WTC11 (cell line): ENCODE data around the gene MBOAT1. TPM values are rescaled to one million over a fixed set of nuclear protein-coding genes. Genes with fewer than 3 reads are reported as not detected.
"Not testable (repeated sequence)": the region's sequence is repeated elsewhere in the genome, so short reads cannot be mapped to it uniquely, and the experiment has no call there.

Experiments used
- ATAC-seq: fragments of 200-7000 bp; cut with Tn5 transposase; 2 replicates; pipeline ENCODE4 v1.10.0; 2021; ENCODE audit warnings: mild to moderate bottlenecking, moderate library complexity
- CTCF ChIA-PET: fragments of 300-600 bp; sonication (Branson Sonifier 250); formaldehyde crosslinking; loops from one replicate; lab custom pipeline; 2021; ENCODE audit warnings: antibody characterized with exemption; lab: Charles Lee
- POLR2A ChIA-PET: fragments of 350-600 bp; sonication (Branson Sonifier 250); formaldehyde crosslinking; loops from one replicate; lab custom pipeline; 2021; ENCODE audit warnings: antibody characterized with exemption; lab: Charles Lee
- DNase-seq: peaks from one replicate; pipeline ENCODE4 v3.0.0; 2021; ENCODE audit warnings: low spot score
- H3K27ac Mint-ChIP-seq: 2 replicates; pipeline ENCODE4 v1.8.0; 2021; ENCODE audit warnings: mixed read lengths
- H3K27me3 Mint-ChIP-seq: 2 replicates; pipeline ENCODE4 v1.8.0; 2021; ENCODE audit warnings: low read depth, mild to moderate bottlenecking, moderate library complexity, mixed read lengths
- H3K36me3 Mint-ChIP-seq: 2 replicates; pipeline ENCODE4 v1.8.0; 2021; ENCODE audit warnings: mixed read lengths
- H3K4me1 Mint-ChIP-seq: 2 replicates; pipeline ENCODE4 v1.8.0; 2022; ENCODE audit warnings: mixed read lengths
- H3K4me3 Mint-ChIP-seq: 2 replicates; pipeline ENCODE4 v1.8.0; 2021; ENCODE audit warnings: mild to moderate bottlenecking, moderate library complexity, mixed read lengths
- H3K9me3 Mint-ChIP-seq: 2 replicates; pipeline ENCODE4 v1.8.0; 2021; ENCODE audit warnings: mixed read lengths
- AFF4 ChIP-seq: sonication (generic); formaldehyde crosslinking; IDR thresholded peaks from 2 replicates; pipeline ENCODE4 v1.8.1; 2023; ENCODE audit warnings: mild to moderate bottlenecking, missing genetic modification reagents, borderline replicate concordance
- ATF1 ChIP-seq: sonication (generic); formaldehyde crosslinking; IDR thresholded peaks from 2 replicates; pipeline ENCODE4 v1.8.1; 2023; ENCODE audit warnings: mild to moderate bottlenecking, moderate library complexity, missing genetic modification reagents
- HMGXB4 ChIP-seq: sonication (generic); formaldehyde crosslinking; IDR thresholded peaks from 2 replicates; pipeline ENCODE4 v1.8.1; 2023; ENCODE audit warnings: mild to moderate bottlenecking, moderate library complexity, missing genetic modification reagents
- IRF1 ChIP-seq: sonication (generic); formaldehyde crosslinking; IDR thresholded peaks from 2 replicates; pipeline ENCODE4 v1.8.0; 2023; ENCODE audit warnings: missing genetic modification reagents
- JAZF1 ChIP-seq: fragments of 250-450 bp; sonication (Bioruptor Pico); IDR thresholded peaks from 2 replicates; pipeline ENCODE4 v1.9.0; 2021; ENCODE audit warnings: moderate library complexity, mild to moderate bottlenecking, inconsistent platforms
- NFE2L1 ChIP-seq: sonication (generic); formaldehyde crosslinking; IDR thresholded peaks from 2 replicates; pipeline ENCODE4 v1.8.1; 2023; ENCODE audit warnings: missing genetic modification reagents
- NR1H2 ChIP-seq: sonication (generic); formaldehyde crosslinking; IDR thresholded peaks from 2 replicates; pipeline ENCODE4 v1.9.0; 2021; ENCODE audit warnings: mild to moderate bottlenecking, moderate library complexity, missing genetic modification reagents
- RELA ChIP-seq: sonication (generic); formaldehyde crosslinking; IDR thresholded peaks from 2 replicates; pipeline ENCODE4 v1.8.1; 2022; ENCODE audit warnings: missing genetic modification reagents, mild to moderate bottlenecking, borderline replicate concordance
- RORB ChIP-seq: fragments of 250-450 bp; sonication (Bioruptor Pico); IDR thresholded peaks from 2 replicates; pipeline ENCODE4 v1.9.0; 2021; ENCODE audit warnings: mild to moderate bottlenecking
- SMAD3 ChIP-seq: sonication (generic); formaldehyde crosslinking; IDR thresholded peaks from 2 replicates; pipeline ENCODE4 v1.8.0; 2022; ENCODE audit warnings: missing genetic modification reagents, mild to moderate bottlenecking, borderline replicate concordance
- SMAD4 ChIP-seq: sonication (generic); formaldehyde crosslinking; IDR thresholded peaks from 2 replicates; pipeline ENCODE4 v1.8.0; 2022; ENCODE audit warnings: mild to moderate bottlenecking, missing genetic modification reagents
- TCF7 ChIP-seq: sonication (generic); formaldehyde crosslinking; IDR thresholded peaks from 2 replicates; pipeline ENCODE4 v1.8.0; 2022; ENCODE audit warnings: mild to moderate bottlenecking, low read depth, missing genetic modification reagents, moderate library complexity
- TP53 ChIP-seq: sonication (generic); formaldehyde crosslinking; IDR thresholded peaks from 2 replicates; pipeline ENCODE4 v1.8.1; 2023; ENCODE audit warnings: mild to moderate bottlenecking, missing genetic modification reagents
- ZNF121 ChIP-seq: sonication (generic); formaldehyde crosslinking; IDR thresholded peaks from 2 replicates; pipeline ENCODE4 v1.8.0; 2023; ENCODE audit warnings: missing genetic modification reagents
- ZNF138 ChIP-seq: sonication (generic); formaldehyde crosslinking; conservative IDR thresholded peaks from 2 replicates; pipeline ENCODE4 v1.8.1; 2022; ENCODE audit warnings: mild to moderate bottlenecking, moderate library complexity, missing genetic modification reagents
- ZNF219 ChIP-seq: sonication (generic); formaldehyde crosslinking; IDR thresholded peaks from 2 replicates; pipeline ENCODE4 v1.8.0; 2023; ENCODE audit warnings: missing genetic modification reagents, mild to moderate bottlenecking, borderline replicate concordance
- ZNF317 ChIP-seq: sonication (generic); formaldehyde crosslinking; IDR thresholded peaks from 2 replicates; pipeline ENCODE4 v1.8.1; 2023; ENCODE audit warnings: low read depth, mild to moderate bottlenecking, moderate library complexity, missing genetic modification reagents, borderline replicate concordance
- total RNA-seq: library from RNA; stranded (reverse); gene quantifications from 3 replicates; pipeline ENCODE4 v1.2.3, GENCODE V29; 2021
- TF ChIP-seq, protein P1 (sequence below): sonication (generic); formaldehyde crosslinking; conservative IDR thresholded peaks from 2 replicates; pipeline ENCODE4 v1.8.1; 2023; ENCODE audit warnings: mild to moderate bottlenecking, low read depth, missing genetic modification reagents, moderate library complexity
- TF ChIP-seq, protein P2 (sequence below): sonication (generic); formaldehyde crosslinking; IDR thresholded peaks from 2 replicates; pipeline ENCODE4 v1.8.0; 2023; ENCODE audit warnings: missing genetic modification reagents, mild to moderate bottlenecking, borderline replicate concordance

The MBOAT1 gene
- total RNA-seq, 1 experiment from 2014 or later, result 22.9 TPM

GRCh38 chr6:20139127-20139963 lies 72.9 kb downstream of the MBOAT1 start:
- H3K36me3 Mint-ChIP-seq, H3K27me3 Mint-ChIP-seq, H3K4me3 Mint-ChIP-seq, DNase-seq, H3K27ac Mint-ChIP-seq, ATAC-seq, H3K9me3 Mint-ChIP-seq: not testable (repeated sequence)
- POLR2A ChIA-PET, result interaction anchor here (0.7 kb wide), 1 partner anchor 297 kb away, joined by 4 read pairs; no protein-coding TSS in a partner anchor
- peaks cover 16% of the 10 kb centered on the region for H3K4me1 Mint-ChIP-seq
- TF ChIP-seq ZNF121 (CRISPR knock-in tag), result peak; percentile 70; the same call in 1 of the 2 replicates
- CTCF ChIA-PET, result interaction anchor here (0.6 to 2.1 kb wide), 2 partner anchors 13 kb away, joined by 3 to 16 read pairs; no protein-coding TSS in a partner anchor

DNA sequence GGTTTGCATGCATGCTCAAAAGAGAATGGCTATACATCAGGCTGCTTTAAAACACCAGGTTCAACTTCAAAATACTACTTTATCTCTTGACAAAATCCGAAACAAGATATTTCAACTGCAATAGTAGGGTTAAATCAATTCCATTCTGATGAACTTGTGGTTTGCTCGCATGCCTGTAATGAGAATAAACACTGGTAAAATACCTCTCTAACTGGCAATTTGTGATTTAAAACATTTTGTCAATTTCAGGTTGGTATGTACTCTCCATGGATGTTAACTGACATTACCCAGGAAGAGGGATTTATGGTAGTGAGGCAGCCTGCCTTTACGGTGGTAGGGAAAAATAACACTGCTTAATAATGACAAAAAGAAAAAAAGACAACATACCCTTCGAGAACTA lies 74.4 kb downstream of the MBOAT1 start:
- CTCF ChIA-PET, result interaction anchor here (3.3 kb wide), 1 partner anchor 11 kb away, joined by 14 read pairs; no protein-coding TSS in a partner anchor
- H3K4me1 Mint-ChIP-seq, result peaks cover 23% of the 10 kb centered on the region
- peaks cover 4% of the 10 kb centered on the region for H3K9me3 Mint-ChIP-seq
- peak overlapping the region; percentile 82 for H3K27ac Mint-ChIP-seq
- POLR2A ChIA-PET, result no interaction called here
- no peaks in the 10 kb centered on the region for H3K27me3 Mint-ChIP-seq
- H3K36me3 Mint-ChIP-seq, result peaks cover 7% of the 10 kb centered on the region
- DNase-seq (no peak), ATAC-seq (no peak)
- H3K4me3 Mint-ChIP-seq, result no peak overlapping the region
- TF ChIP-seq AFF4 (CRISPR knock-in tag) (no peak), JAZF1 (CRISPR knock-in tag) (no peak), TP53 (CRISPR knock-in tag) (no peak), HMGXB4 (CRISPR knock-in tag) (no peak), ZNF317 (CRISPR knock-in tag) (no peak), NR1H2 (CRISPR knock-in tag) (no peak), TCF7 (CRISPR knock-in tag) (no peak), SMAD4 (no peak), SMAD3 (no peak), NFE2L1 (CRISPR knock-in tag) (no peak), RORB (CRISPR knock-in tag) (no peak), IRF1 (CRISPR knock-in tag) (no peak), ZNF219 (CRISPR knock-in tag) (no peak), ATF1 (CRISPR knock-in tag) (no peak), RELA (CRISPR knock-in tag) (no peak), ZNF138 (CRISPR knock-in tag) (no peak)
- TF ChIP-seq, protein P1, sequence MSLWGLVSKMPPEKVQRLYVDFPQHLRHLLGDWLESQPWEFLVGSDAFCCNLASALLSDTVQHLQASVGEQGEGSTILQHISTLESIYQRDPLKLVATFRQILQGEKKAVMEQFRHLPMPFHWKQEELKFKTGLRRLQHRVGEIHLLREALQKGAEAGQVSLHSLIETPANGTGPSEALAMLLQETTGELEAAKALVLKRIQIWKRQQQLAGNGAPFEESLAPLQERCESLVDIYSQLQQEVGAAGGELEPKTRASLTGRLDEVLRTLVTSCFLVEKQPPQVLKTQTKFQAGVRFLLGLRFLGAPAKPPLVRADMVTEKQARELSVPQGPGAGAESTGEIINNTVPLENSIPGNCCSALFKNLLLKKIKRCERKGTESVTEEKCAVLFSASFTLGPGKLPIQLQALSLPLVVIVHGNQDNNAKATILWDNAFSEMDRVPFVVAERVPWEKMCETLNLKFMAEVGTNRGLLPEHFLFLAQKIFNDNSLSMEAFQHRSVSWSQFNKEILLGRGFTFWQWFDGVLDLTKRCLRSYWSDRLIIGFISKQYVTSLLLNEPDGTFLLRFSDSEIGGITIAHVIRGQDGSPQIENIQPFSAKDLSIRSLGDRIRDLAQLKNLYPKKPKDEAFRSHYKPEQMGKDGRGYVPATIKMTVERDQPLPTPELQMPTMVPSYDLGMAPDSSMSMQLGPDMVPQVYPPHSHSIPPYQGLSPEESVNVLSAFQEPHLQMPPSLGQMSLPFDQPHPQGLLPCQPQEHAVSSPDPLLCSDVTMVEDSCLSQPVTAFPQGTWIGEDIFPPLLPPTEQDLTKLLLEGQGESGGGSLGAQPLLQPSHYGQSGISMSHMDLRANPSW (CRISPR knock-in tag), result no peak
- TF ChIP-seq, protein P2, sequence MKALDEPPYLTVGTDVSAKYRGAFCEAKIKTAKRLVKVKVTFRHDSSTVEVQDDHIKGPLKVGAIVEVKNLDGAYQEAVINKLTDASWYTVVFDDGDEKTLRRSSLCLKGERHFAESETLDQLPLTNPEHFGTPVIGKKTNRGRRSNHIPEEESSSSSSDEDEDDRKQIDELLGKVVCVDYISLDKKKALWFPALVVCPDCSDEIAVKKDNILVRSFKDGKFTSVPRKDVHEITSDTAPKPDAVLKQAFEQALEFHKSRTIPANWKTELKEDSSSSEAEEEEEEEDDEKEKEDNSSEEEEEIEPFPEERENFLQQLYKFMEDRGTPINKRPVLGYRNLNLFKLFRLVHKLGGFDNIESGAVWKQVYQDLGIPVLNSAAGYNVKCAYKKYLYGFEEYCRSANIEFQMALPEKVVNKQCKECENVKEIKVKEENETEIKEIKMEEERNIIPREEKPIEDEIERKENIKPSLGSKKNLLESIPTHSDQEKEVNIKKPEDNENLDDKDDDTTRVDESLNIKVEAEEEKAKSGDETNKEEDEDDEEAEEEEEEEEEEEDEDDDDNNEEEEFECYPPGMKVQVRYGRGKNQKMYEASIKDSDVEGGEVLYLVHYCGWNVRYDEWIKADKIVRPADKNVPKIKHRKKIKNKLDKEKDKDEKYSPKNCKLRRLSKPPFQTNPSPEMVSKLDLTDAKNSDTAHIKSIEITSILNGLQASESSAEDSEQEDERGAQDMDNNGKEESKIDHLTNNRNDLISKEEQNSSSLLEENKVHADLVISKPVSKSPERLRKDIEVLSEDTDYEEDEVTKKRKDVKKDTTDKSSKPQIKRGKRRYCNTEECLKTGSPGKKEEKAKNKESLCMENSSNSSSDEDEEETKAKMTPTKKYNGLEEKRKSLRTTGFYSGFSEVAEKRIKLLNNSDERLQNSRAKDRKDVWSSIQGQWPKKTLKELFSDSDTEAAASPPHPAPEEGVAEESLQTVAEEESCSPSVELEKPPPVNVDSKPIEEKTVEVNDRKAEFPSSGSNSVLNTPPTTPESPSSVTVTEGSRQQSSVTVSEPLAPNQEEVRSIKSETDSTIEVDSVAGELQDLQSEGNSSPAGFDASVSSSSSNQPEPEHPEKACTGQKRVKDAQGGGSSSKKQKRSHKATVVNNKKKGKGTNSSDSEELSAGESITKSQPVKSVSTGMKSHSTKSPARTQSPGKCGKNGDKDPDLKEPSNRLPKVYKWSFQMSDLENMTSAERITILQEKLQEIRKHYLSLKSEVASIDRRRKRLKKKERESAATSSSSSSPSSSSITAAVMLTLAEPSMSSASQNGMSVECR, result no peak
